HG03378 (cell line): Measurements from ENCODE around the gene ACSM4.
"Not testable (repeated sequence)": the region's sequence is repeated elsewhere in the genome, so short reads cannot be mapped to it uniquely, and the experiment has no call there.

ENCODE experiments used
- ATAC-seq: cut with Tn5 transposase; IDR thresholded peaks from one replicate; pipeline ENCODE4 v1.9.1; 2021; ENCODE audit warnings: mild to moderate bottlenecking, moderate library complexity; ENCODE audit not compliant: unreplicated experiment

The ACSM4 gene, protein sequence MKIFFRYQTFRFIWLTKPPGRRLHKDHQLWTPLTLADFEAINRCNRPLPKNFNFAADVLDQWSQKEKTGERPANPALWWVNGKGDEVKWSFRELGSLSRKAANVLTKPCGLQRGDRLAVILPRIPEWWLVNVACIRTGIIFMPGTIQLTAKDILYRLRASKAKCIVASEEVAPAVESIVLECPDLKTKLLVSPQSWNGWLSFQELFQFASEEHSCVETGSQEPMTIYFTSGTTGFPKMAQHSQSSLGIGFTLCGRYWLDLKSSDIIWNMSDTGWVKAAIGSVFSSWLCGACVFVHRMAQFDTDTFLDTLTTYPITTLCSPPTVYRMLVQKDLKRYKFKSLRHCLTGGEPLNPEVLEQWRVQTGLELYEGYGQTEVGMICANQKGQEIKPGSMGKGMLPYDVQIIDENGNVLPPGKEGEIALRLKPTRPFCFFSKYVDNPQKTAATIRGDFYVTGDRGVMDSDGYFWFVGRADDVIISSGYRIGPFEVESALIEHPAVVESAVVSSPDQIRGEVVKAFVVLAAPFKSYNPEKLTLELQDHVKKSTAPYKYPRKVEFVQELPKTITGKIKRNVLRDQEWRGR

DNA sequence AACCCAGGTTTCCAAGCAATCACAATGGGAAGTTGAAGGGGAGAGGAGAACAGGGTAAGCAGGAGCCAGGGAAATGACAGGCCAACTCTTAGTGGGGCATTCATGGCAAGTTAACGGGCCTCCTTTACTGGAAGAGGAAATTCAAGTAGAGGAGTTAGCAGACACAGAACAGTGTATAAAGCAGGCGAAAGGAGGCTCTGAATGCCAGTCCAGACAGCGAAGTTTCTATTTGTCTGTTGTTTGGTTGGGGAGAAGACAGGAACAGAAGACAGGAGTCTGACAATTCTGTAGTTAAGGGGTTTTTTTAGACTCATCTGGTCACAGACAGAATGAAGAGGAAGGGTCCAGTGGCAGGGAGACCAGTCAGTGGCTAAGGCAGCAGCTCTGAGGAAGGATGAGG is at the start of gene ACSM4:
Gene ACSM4, plus strand, starts transcription at position 301 of the 400 bp plus-strand sequence. CDS start 260 bp downstream, outside the sequence.
- no peak for ATAC-seq

DNA sequence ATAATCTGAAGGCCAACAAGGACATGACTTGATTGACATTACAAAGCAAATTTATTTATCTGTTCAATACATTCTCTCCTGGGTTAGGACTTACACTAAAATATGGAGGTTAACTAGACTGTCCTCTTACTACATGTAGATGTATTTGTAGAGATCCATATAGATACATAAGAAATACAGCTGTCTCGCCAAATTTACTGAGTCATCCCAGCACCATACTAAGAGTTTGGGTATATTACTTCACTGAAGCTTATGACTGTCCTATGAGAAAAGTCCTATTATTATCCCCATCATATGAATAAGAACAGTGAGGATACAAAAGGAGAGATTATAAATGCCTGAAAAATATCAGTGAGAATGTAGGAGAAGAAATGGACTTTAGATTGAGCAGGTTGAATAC is 44.8 kb upstream of the ACSM4 start:
- ATAC-seq, result no peak

DNA sequence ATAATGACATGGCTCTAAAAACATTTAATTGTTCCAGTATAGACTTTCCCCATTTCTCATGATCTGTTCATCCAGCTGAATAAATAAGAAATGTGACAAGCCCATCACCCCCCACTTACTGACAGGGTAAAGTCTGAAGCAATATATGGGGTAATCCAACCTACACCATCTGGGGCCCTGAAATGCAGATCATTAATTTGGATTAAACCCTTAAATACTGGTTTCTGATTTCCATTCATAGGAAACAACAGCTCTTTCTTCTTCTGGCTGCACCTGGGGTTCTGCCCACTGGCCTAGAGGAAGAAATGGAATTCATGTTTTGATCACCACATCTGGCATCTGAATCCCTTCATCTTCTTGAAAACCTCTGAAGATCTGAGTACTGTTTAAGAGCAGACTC is 39.3 kb upstream of the ACSM4 start:
- ATAC-seq, result no peak

DNA sequence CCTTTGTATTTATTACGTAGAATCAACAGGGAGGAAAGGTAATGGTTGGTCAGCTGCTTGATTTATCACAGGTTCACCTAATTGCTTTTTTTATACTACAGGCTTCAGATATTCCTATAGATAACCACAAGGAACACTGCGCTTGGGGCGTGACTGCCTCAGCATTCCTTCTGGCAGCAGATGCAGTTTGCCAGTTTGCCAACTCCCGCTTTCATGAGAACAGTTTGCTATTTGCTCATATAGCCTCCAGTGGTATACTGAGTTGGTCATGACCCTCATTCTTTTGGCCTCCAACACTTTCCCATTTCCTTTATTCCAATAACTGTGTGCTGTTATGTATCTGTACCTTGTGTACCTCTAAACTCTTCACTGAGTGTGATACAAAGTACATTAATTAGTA is 38.6 kb upstream of the ACSM4 start:
- no peak for ATAC-seq

DNA sequence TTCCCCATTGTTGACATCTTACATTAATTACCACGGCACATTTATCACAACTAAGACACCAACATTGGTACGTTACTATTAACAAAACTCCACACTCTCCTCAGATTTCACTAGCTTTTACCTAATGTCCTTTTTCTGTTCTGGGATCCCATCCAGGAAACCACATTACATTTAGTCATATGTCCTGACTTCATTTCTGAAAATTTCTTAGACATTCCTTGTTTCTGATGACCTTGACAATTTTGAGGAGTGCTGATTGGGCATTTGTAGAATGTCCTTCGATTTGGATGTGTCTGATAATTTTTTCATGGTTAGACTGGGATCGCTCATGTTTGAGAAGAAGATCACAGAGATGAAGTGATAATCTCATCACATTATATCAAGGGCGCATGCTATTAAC is 34.6 kb upstream of the ACSM4 start:
- no peak for ATAC-seq

DNA sequence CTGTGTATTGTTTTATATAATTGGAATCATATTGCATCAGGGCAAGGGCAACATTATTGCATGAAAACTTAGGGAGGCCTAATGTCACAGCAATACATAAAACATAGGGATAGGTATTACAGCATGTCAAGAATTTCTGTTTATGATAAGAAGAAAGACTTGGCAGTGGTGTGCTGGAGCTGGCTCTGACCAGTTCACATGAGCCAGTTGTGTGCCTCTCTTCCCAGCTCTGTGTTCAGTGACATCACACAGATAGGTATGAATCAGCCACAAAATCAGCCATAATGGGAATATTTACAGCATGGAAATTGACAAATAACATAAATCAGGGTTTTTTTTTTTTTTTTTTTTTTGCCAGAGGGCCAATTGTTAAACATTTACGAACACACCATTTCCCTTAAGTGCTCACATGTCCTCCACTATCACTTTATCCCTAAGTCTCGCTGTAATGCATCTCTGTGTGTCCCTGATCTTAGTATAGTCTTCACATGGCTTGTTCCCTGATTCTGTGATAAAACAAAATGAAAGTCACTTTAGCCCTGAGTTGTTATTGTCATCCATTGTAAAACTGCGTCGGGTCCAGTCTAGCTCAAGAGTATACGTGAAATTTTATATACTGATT is 31.9 kb upstream of the ACSM4 start:
- ATAC-seq, result no peak

DNA sequence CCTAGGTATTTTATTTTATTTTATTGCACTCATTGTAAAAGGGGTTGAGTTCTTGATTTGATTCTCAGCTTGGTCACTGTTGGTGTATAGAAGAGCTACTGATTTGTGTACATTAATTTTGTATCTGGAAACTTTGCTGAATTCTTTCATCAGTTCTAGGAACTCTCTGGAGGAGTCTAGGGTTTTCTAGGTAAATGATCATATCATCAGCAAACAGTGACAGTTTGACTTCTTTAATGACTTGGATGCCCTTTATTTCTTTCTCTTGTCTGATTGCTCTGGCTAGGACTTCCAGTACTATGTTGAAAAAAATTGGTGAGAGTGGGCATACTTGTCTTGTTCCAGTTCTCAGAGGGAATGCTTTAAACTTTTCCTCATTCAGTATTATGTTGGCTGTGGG is 28.4 kb upstream of the ACSM4 start:
- not testable (repeated sequence) for ATAC-seq

DNA sequence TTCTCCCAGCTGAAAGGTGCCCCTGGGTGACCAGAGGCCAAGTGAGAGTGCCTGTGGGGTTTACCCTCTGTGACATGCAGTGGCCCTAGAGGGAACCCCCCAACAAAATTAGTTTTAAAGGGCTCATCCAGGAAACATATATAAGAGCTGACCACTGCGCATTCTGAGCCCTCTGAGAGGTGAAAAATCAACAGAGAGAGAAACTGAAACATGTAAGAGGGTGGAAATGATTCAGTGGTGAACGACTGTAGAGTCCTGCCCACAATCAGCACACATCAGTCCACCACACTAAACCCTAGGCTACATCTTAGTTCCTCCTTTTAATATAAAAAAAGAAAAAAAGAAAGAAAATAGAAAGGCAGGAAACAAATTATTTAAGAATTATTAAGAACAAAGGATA is 21.0 kb upstream of the ACSM4 start:
- no peak for ATAC-seq

DNA sequence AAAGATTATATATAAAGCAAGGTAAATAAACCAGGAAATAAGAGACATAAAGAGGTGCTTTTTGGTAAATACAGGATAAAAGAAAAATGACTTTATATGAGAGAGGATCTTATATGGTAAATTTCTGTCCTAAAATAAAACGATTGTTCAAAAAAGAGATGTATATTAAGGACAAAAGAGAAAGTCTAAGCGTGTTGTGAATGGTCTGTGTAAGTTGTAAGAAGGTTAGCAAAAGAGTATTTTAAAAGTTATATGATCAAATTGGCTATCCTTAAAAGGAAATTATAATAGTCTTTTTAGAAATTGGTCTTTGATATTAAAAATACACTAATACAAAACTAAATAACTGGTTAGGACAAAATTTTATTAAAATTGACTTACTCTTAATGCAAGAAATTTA is 14.1 kb upstream of the ACSM4 start:
- no peak for ATAC-seq

DNA sequence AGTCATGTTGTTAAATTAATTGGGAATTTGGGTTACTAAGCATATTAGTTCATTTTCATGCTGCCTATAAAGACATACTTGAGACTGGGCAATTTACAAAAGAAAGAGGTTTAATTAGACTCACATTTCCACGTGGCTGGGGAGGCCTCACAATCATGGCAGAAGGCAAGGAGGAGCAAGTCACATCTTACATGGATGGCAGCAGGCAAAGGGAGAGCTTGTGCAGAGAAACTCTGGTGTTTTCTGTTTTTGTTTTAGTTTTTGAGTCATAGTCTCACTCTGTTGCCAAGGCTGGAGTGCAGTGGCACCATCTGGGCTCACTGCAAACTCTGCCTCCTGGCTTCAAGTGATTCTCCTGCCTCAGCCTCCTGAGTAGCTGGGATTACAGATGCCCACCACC is 13.3 kb upstream of the ACSM4 start:
- not testable (repeated sequence) for ATAC-seq

DNA sequence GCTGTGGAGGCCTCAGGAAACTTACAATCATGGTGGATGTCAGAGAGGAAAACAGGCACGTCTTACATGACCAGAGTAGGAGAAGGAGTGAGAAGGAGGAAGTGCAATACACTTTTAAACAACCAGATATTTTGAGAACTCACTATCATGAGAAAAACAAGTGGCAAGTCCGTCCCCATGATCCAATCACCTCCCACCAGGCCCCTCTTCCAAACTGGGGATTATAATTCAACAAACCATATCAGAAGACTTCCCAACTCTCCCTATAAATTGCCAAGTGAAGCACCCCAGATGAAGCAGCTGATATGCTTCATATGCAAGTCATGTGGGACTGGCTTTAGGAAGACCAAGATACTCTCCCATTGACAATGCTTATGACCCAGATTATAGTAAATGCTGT is 11.6 kb upstream of the ACSM4 start:
- no peak for ATAC-seq

DNA sequence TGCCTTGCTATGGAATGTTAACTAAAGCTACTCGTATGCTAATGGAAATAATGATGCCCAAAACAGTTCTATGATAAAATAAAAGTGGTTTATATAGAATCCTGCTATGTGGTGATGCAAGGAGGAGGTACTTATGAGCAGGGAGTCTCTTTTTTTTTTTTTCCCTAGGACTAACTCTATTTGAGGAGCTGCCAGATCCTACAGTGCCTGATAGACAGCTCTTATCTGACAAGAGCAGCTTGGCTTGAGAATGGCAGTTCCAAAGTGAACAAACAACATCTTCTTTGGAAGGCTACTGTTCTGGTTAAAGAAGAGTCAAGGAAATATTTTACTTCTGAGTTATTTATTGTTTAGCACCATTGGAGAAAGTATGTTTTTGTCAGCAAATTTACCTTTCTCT is 10.2 kb upstream of the ACSM4 start:
- ATAC-seq, result no peak

DNA sequence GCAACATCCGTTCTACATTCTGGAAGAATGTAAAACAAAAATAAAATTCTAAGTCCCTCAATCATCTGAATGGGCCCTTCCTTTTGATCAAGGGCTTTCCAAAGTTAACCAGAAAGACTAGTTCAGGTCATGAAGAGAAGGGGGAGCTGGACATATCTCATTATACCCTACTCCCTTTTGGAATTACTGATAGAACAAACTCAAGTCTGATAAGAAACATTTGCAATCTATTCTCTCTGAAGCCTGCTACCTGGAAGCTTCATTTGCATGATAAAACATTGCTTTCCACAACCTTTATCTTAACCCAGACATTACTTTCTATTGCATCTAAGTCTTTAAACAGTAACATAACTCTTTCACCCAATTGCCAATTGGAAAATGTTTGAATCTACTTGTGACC is 8.3 kb upstream of the ACSM4 start:
- no peak for ATAC-seq

DNA sequence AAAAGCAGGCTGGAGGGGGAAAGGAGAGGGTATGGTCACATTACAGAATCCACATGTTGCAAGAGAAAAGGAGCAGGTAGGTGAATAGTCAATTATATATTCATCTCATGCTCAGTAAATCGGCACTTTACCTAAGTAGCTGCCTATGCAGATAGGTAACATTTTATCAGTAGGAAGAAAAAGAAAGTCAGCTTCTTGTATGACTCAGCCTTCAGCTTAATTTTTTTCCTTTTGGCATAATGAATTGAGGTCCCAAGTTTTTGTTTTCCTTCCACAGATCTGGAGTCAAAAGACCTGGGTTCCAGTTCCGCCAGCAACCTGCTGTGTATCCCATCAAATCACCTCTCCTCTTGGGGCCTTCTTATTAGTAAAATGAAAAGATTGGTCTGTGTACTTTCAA is 6.0 kb upstream of the ACSM4 start:
- no peak for ATAC-seq

DNA sequence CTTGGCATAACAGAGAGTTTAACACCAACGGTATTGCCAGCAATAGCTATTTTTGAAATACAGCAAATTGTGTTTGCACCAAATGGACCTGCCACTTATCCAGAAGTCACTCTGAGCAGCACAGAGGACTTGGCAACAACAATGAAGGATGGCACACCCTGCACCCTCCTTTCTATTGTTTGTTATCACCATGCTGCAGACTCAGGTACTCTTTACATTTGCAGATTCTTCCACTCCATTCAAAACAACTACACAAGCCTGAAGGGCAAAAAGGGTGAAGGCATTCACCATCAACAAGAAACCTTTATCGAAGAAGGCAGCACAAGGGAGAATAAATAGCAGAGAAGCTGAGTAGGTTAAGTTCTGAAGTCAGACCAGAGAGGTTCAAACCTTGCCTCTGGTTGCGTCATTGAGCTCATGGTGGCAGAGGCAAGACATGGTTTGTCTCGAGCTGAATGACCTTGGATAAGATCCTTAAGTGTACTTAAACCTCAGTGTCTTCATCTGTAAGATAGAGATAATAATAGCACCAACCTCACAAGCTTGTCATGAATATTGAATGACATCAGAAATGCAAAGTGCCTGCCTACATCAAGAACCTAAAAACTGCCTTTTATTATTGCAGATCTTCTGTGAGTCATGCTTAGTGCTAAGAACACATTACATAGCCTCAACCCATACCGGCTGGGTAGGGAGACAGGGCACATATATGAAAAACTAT is 1.4 kb upstream of the ACSM4 start:
- ATAC-seq, result no peak

DNA sequence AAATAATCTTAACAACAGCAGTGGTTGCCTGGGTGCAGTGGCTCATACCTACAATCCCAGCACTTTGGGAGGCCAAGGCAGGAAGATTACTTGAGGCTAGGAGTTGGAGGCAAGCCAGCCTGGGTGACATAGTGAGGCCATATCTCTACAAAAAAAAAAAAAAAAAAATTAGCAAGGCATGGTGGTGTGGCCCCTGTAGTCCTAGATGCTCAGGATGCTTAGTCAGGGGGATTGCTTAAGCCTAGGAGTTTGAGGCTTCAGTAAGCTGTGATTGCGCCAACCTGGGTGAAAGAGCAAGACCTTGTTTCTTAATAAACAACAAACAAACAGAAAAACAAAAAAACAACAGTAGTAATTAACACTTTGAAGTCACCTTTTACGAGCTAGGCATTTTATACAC is 642 bp upstream of the ACSM4 start:
- no peak for ATAC-seq

DNA sequence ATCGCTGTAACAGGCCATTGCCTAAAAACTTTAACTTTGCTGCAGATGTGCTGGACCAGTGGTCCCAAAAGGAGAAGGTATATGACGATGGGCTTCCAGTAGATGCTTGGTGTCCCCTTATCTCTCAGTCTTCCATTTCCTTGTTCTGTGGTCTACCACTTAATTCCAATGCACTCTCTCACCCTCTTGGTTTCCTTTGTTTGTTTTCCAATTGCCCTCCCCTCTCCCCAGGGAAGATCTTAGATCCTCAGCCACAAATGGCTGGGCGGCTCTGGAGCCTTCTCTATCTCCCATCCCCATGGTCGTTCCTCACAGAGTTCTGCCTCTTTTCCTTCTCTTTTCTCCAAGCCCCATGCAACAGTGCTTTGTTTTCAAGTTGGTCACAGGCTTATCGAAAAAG is 584 bp downstream of the ACSM4 start:
- no peak for ATAC-seq

DNA sequence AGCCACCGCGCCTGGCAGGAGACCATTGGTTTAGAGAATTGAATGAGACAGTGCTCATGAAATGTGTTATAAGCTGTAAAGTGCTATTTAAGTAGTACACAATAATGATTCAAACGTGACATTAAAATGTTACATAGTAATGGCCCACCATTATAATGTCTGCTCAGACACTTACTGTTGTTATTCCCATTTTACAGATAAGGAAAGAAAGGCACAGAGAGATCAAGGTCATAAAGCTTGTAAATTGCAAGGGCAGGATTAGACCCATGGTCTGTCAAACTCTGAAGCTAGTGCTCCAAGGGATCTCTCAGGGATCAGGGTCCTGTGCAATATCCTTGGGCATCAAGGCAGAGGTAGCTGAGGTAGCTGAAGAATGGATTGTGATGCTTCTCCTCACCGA is 6.2 kb downstream of the ACSM4 start:
- no peak for ATAC-seq

DNA sequence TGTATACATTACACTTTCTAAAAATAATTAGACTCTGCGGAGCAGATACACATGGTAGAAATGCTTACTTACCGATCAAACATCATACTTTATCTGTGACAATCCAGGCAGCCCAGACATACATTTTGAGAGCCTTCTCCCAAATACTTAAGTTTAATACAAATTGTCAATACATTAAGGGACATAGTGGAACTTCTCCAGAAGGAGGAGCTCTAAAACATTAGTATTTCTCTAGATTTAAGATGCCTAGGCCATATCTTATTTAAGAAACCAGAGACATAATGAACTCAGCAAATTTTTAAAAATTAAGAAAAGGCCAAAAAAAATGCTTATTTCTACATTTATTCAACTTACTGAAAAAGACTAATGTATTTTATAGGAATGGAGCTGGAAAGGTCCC is 16.1 kb downstream of the ACSM4 start:
- ATAC-seq, result no peak

DNA sequence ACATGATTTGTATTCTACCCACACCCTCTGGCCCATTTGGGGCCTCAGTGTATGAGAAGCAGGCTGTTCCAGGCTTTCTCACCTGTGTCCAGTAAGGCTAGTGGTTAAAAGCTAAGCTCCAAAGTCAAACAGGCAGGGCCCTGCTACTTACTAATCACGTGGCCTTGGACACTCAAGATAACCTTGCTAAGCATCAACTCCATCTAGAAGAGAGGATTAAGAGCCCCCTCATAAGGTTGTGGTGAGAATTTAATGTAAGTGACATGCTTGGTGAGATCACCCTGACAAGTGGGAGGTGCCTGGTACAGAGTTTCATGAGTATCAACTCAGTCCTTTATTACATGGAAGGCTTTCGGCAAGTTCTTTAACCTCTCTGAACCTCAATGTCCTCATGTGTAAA is 17.8 kb downstream of the ACSM4 start:
- no peak for ATAC-seq

DNA sequence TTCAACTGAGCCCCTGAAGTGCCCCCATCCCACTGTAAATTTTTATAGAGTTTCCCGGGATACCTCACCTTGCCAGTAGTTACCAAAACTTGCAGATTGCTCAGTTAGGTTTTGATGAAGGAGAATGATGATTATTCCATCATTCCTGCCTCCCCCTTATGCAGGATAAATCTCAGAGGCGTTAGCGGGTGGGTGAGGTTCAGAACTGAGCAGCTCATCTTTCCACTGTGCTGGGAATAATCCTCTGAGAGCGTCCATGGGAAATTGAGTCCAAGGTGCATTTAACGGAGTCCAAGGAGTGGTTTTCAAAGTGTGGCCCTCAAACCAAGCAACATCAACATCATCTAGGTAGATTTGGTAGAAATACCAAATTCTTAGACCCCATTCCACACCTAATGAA is 18.7 kb downstream of the ACSM4 start:
- ATAC-seq, result no peak

DNA sequence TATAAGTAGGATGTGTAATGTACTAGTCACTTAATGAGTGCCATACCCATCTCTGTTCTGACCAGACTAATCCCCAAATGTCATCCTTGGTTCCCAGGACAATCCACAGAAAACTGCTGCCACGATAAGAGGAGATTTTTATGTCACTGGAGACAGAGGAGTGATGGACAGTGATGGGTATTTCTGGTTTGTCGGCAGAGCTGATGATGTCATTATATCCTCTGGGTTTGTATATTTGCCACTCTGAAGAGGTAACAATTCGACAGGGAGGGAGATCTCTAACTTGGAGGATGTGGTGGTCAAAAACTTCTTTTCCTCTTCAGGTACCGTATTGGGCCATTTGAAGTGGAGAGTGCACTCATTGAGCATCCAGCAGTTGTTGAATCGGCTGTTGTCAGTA is 20.3 kb downstream of the ACSM4 start:
- ATAC-seq, result no peak
